HFF-Myc (cell line): ENCODE results near the gene CACNA1C.

Experiments used
- DNase-seq: peaks from one replicate; pipeline ENCODE4 v3.0.0-alpha.2; 2011; ENCODE audit warnings: low read depth; ENCODE audit errors: extremely low read depth
- H3K4me3 ChIP-seq: replicated peaks from 2 replicates; pipeline ENCODE4 v1.5.1; 2011; ENCODE audit warnings: low read depth, mild to moderate bottlenecking, control low read depth, low read length
- CTCF ChIP-seq: IDR thresholded peaks from 2 replicates; pipeline ENCODE4 v1.5.1; 2012; ENCODE audit warnings: mild to moderate bottlenecking, low read depth, low read length, control low read depth; ENCODE audit errors: missing control alignments

Gene CACNA1C

DNA sequence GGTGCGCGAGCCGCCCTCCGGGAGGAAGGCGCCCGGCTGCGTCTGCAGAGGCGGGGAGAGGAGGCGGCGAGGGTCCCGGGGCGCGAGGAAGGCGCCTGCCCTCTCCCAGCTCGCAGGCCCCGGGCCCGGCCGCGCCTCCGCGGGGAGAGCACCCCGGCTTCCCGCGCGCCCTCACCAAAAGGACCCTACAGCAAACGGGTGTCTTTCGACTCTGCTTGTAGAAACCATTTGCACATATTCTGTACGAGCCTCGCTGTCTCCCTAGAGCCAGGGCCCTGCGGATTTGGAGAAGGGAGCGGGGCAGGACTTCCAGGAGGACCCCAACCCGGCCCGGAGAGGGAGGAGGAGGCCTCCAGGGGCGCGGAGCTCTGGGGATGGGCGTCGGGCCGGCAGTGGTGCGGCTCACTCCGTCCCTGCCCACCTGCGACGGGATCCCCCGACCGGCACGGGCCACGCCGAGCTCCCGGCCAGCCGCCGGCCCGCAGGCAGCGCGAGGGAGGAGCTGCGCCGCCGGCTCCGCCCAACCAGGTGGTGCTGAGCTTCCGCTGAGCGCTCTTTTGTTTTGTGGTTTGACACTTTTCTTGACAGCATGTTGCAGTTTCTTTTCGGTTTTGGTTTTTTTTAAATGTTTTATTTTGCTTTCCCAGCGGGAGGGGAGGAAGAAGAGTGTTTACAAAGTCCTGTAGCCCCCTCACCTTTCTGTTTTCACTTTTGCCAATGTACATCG lies 638.7 kb downstream of the CACNA1C start:
- TF ChIP-seq CTCF = no peak
- peak overlapping the region; percentile 35 for H3K4me3 ChIP-seq
- DNase-seq = no peak

GRCh38 chr12:2692080-2692479 lies 639.3 kb downstream of the CACNA1C start:
- peak overlapping the region; percentile 35; the same call in 1 of the 2 replicates for H3K4me3 ChIP-seq
- TF ChIP-seq CTCF = no peak
- DNase-seq = no peak

GRCh38 chr12:2693244-2693860 lies 640.6 kb downstream of the CACNA1C start:
- peak; percentile 23 for TF ChIP-seq CTCF
- H3K4me3 ChIP-seq = no peak overlapping the region
- no peak for DNase-seq

DNA sequence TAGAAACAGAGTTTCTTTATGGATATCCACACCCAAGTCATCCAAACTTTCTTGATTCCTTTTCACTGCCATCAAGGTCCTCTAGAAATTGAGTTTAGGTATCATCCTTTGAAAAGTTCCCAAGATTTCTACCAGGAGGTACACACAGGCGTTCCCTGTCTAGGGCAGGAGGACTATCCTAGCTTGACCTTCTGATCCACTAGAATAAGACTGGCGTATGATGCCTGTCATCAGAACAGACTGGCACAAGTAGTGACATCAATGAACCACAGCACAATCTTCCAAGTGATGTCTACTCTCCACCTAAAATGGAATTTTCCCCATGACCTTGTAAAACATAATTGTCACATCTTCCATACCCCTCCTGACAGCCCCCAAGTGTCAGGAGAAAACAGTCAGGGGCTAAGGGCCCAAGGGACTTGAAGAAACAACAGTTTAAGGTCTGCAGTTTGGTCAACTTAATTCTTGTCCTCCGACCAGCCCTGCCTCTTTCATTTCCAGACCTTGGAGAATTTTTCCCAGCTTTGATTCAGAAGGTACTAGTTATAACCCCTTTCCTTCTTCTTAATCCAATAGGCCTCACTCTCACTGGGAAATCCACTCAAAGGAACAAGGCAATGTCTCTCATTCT lies 641.3 kb downstream of the CACNA1C start:
- DNase-seq = no peak
- H3K4me3 ChIP-seq = no peak overlapping the region
- TF ChIP-seq CTCF = no peak

DNA sequence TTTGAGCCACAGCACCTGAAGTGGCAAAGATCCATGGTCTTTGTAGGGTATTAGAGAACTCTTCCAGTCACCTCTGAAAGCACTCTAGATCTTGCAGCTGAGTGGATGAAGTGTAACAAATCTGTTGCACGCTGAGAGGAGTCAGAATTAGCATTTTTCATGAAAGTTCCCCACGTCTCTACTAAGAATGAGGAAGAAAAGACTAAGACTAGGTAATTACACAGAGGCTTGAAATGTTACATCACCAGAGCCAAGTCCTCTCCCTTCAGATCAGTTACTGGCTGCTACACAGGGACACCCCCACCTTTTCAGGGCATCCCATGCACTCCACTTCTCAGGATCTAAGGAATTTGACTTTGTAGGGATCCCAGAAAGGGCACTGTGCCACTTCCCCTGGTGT lies 643.3 kb downstream of the CACNA1C start:
- TF ChIP-seq CTCF = no peak
- no peak for DNase-seq
- H3K4me3 ChIP-seq = no peak overlapping the region

- no peak overlapping the region for H3K4me3 ChIP-seq
- TF ChIP-seq CTCF = no peak
Observed at GRCh38 chr12:2697057-2697800, 644.4 kb downstream of the CACNA1C start.

More at GRCh38 chr12:2697057-2697800, 644.4 kb downstream of the CACNA1C start:
- no peak for DNase-seq
